SH-SY5Y (cell line): ENCODE results near the gene DNAH10.

ENCODE experiments used
- GATA2 ChIP-seq: IDR thresholded peaks from 2 replicates; pipeline ENCODE4 v1.6.1; 2011; ENCODE audit warnings: mild to moderate bottlenecking, low read depth, low read length
- GATA3 ChIP-seq: IDR thresholded peaks from 2 replicates; pipeline ENCODE4 v1.6.1; 2011; ENCODE audit warnings: low read depth, mild to moderate bottlenecking, low read length, moderate library complexity

DNA sequence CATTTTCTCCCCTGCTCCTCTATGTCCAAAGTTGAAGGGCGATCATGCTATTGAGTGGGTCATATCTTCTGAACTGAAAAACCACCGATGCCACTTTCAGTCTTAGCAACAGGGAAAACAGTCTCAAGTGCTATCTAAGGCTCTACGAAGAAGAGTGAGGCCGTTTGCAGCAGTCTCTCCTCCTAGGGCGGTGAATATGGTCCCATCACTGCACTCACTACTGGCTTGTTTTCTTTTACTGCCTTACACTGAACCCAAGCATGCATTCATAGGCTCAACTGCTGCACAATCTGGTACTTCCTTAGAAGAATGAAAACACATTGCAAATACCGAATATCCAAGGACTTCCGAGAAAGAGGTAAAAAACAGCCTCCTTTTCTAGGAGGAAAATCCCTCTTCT lies 92.1 kb downstream of the DNAH10 start:
- no peak for TF ChIP-seq GATA2
- TF ChIP-seq GATA3 = no peak
